Mammary epithelial cell (primary cell): Measurements from ENCODE around the gene SLC26A9.

Experiments
- CTCF ChIP-seq, 2 donors: IDR thresholded peaks in 1 of 2; conservative IDR thresholded peaks in 1 of 2; 2 replicates each; pipeline ENCODE4 v1.5.1; 2011 to 2012; ENCODE audit warnings: inconsistent platforms in 2 of 2, low read length in 2 of 2, mild to moderate bottlenecking in 2 of 2, control low read depth in 1 of 2, low read depth in 1 of 2; ENCODE audit not compliant: insufficient read depth in 1 of 2; ENCODE audit errors: extremely low read depth in 1 of 2
- EZH2 ChIP-seq: IDR thresholded peaks from 2 replicates; pipeline ENCODE4 v1.6.1; 2012; ENCODE audit warnings: low read length, inconsistent platforms, borderline replicate concordance

- TF ChIP-seq CTCF (conservative IDR thresholded peaks at IDR 0.05 in 1 of 2, IDR thresholded peaks at IDR 0.05 in 1 of 2; ENCODE audit: extremely low read depth in 1 of 2, insufficient read depth in 1 of 2, low read depth in 1 of 2, low read length in 2 of 2) (no peak), EZH2 (no peak)
Observed at GRCh38 chr1:205972491-205973168, 29.4 kb upstream of the SLC26A9 start.
